Sciatic nerve (tissue), 2 donors: ENCODE data around the gene GJB3. TPM values are rescaled to one million over a fixed set of nuclear protein-coding genes. Genes with fewer than 3 reads are reported as not detected.
"Not testable (repeated sequence)": the region's sequence is repeated elsewhere in the genome, so short reads cannot be mapped to it uniquely, and the experiment has no call there.

Experiments used
- ATAC-seq: fragments of 200-7000 bp; cut with Tn5 transposase; one replicate; pipeline ENCODE4 v1.9.1; 2020; ENCODE audit warnings: mild to moderate bottlenecking, moderate library complexity
- DNase-seq: peaks from one replicate; pipeline ENCODE4 v3.0.0-alpha.2; 2020; ENCODE audit warnings: low spot score
- intact Hi-C: fragments of 100-400 bp; cut with DNase I; formaldehyde crosslinking; loops from one replicate; pipeline ENCODE4 v1.14.2; 2022
- total RNA-seq: library from RNA; stranded (reverse); fragmentation: NEBNext Ultra II Directional; extraction: Animal tissue kit (Norgen Biotek cat#: 25700); gene quantifications from one replicate; pipeline ENCODE4 v1.2.1, GENCODE V29; 2021
- donor health status: DM: no; HTN: no; CAD: no.
- donor health status: DM: no; HTN: no; CAD: no.

GJB3 gene
- total RNA-seq, result 1.3 TPM

GRCh38 chr1:34781071-34781843, at the start of gene GJB3:
Gene GJB3 (plus strand): TSS chr1:34781214. CDS start chr1:34784763, 3,549 bp downstream.
- DNase-seq (no peak), ATAC-seq (no peak)
- intact Hi-C loops, result no loop called here

- intact Hi-C loops, DNase-seq, ATAC-seq: not testable (repeated sequence)
Measured at GRCh38 chr1:34732831-34733230, 48.2 kb upstream of the GJB3 start.

- ATAC-seq (no peak), DNase-seq (no peak)
- intact Hi-C loops, result no loop called here
Measured at GRCh38 chr1:34736692-34737091, 44.3 kb upstream of the GJB3 start.

- intact Hi-C loops, DNase-seq, ATAC-seq: not testable (repeated sequence)
Measured at GRCh38 chr1:34737236-34737635, 43.8 kb upstream of the GJB3 start.

DNA sequence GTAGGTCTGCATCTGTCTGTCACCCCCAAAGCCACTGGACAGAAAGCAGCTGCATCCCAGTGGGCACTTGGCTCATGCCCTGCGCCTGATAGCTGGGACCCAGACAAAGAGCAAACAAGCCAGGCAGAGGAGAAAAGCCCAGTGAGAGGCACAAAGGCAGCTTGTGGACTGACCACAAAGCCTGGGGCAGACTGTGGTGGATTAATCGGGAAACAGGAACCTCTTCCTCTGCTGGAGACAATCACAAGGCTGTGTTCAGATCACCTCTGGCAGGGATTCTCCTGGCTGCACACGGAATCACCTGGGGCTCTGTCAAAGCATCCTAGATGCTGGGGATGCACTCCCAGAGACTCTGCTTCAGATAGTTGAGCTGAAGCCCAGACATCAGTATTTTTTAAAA, 41.4 kb upstream of the GJB3 start:
- intact Hi-C loops, result no loop called here
- no peak for DNase-seq
- ATAC-seq, result no peak

- intact Hi-C loops, result no loop called here
- DNase-seq (no peak), ATAC-seq (no peak)
Measured at GRCh38 chr1:34740161-34740868, 40.7 kb upstream of the GJB3 start.

DNA sequence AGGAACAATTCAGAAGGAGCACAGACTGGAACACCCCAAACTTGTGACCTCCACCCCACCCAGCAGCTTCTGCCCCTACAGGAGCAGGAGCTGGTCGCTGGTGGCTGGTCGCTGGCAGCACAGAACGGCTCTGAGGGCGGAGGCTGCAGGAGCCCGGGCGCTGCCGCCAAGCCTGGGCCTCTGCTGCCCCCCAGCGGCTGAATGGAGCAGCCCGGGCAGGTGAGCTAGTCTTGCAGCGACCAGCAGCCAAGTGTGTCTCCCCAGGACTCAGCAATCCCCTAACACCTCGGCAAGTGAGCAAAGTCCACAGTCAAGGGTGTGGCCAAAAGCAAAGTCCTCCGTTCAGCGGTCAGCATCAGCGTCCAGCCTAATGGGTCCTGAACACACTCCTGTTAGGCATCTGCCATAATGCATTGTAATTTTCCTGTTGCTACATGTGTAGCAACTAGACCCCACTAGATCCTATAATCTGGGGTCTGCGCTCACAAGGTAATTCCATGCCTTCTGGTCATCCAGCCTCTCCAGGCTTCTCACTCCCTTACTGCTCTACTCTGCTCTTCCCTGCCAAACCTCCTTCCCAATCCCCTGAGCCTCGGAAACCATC, 38.2 kb upstream of the GJB3 start:
- intact Hi-C loops, result loop anchor here (2.0 kb wide), 1 partner anchor 1110 kb away; no protein-coding TSS in a partner anchor
- DNase-seq (peak; percentile 85), ATAC-seq (peak; percentile 88)

DNA sequence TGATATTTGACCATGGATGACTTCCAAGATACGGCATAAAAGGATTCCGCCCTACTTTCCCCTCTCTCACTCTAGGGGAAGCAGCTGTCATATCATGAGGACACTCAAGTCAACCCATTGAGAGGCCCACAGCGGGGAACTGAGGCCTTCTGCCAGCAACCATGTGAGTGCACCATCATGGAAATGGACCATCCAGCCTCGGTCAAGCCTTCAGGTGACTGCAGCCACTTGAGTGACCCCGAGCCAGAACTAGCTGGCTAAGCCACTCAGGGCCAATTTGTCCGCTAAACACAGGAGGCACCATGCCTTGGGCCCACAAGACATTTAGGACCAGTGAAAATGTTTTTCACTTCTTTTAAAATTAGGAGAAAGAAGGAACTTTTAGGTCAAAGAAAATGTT, 37.2 kb upstream of the GJB3 start:
- intact Hi-C loops, result loop anchor here (2.0 kb wide), 1 partner anchor 1111 kb away; no protein-coding TSS in a partner anchor
- ATAC-seq (no peak), DNase-seq (no peak)

DNA sequence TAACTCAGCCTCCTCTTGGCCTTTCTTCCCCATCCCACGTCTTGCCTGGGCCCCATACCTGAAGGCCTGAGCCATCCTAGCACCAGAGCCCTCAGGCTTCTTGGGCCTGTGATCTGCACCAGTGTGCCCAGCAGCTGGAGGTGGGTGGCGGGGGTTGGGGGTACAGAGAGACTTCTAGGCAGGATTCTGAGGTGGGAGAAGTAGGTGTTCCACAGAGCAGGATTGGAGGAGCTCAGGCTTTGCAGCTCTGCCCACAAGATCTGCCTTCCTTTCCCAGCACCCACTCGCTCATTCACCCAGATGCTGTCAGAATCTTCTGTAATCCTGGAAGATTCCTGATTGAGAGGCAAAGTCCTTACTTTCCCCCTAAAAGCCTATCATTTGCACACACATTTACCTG, 36.2 kb upstream of the GJB3 start:
- no peak for ATAC-seq
- DNase-seq, result no peak
- intact Hi-C loops, result no loop called here

GRCh38 chr1:34745666-34746065, 35.3 kb upstream of the GJB3 start:
- ATAC-seq (no peak), DNase-seq (no peak)
- intact Hi-C loops, result no loop called here

- intact Hi-C loops, result no loop called here
- DNase-seq, result no peak
- no peak for ATAC-seq
Measured at GRCh38 chr1:34746101-34746500, 34.9 kb upstream of the GJB3 start.

DNA sequence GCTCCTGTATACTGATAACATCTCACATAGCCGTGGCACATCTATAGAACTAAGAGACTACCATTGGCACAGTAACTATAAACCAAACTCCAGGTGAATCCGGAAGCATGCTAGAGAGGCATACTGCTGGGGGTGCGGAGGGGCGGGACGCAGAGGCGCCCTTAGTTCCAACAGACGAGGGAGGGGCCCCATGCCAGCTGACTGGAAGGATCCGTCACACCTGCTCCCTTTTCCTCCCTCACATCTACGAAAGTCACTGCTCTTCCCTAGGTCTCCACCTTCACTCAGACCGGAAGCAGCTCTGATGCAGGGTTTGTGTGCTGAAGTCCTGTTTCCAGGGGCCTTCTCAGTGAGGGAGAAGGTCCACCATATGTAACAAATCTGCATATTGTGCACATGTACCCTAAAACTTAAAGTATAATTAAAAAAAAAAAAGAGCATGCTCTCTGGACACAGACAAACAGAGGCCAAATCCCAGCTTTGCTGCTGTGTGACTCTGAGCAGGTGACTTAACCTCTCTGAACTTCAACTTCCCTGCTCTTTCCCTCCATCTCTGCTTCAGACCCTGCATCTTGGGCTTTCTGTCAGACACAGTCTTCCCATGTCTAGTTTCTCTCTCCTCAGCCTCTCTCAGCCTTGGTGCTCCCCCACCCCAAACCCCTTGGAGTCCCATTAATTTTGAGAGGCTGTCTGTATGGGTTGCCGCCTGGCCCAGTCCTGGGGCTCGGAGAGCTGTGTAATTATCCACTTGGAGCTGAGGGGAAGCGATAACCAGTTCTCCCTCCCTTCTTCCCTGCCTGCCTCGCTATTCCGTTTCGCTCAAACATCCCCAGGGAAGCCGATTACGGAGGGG, 34.0 kb upstream of the GJB3 start:
- intact Hi-C loops, result no loop called here
- no peak for DNase-seq
- no peak for ATAC-seq

DNA sequence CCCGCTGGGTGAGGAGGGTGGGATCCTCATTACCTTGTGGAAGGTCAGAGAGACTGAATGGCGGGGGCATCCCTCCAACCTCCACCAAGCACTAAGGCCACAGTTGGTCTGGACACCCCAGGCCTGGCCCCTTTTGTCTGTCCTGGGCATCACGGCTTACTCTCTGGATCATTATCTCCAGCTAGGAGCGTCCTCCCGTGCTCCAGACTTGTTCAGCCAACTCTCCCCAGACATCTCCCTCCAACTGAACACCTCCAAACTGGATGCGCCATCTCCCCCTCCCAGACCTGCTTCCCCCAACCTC, 33.4 kb upstream of the GJB3 start:
- intact Hi-C loops, result no loop called here
- DNase-seq (no peak), ATAC-seq (no peak)

DNA sequence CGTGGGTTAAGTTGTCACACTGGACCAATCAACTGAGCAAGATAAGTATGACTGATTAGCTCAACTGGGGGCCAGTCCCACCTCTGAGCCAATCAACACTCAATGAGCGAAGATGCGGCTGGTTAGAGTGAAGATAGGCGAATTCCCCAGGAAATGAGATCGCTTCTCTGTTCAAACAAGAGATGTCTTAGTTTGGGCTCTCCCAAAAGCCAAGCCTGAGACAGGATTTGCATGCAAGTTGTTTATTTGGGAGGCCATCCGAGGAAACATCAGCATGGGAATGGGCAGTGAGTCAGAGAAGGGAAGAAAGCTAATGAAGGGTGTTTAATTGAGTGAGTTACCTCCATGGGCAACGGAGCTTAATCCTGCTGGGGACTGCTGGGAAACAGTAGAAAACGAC, 31.0 kb upstream of the GJB3 start:
- DNase-seq (no peak), ATAC-seq (no peak)
- intact Hi-C loops, result no loop called here

- no peak for DNase-seq
- intact Hi-C loops, result no loop called here
- no peak for ATAC-seq
Measured at GRCh38 chr1:34750610-34751009, 30.4 kb upstream of the GJB3 start.

- DNase-seq (no peak), ATAC-seq (no peak)
- intact Hi-C loops, result no loop called here
Measured at GRCh38 chr1:34753163-34753562, 27.9 kb upstream of the GJB3 start.

DNA sequence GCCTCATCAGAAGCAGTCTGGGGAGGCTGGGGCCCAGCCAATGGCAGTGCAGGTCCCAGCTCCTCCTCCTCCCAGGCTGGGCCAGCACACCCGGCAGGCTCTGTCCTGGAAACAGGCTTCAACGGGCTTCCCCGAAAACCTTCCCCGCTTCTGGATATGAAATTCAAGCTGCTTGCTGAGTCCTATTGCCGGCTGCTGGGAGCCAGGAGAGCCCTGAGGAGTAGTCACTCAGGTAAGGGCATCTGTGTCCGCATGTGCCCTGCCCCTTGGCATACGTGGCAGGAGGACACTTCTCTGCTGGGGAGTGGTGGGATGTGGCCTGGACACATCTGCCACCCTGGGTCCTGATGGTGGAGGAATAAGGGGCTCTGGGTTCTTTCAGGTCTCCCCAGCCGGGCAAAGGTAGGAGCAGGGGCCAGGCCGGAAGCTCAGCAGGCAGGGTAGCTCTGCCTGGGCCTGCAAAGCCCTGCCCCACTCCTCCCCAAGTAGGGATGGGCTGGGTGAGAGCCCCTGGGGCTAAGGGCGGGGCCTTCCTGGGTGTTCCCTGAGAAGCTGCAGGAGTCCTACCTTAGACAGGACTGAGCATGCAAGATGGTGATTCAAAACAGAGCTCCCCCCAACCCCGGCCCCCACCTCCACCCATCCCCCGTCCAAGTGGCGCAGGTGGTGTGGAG, 25.9 kb upstream of the GJB3 start, which contains the start of gene GJB5:
GJB5 (plus strand) TSS at position 84 of the 674 bp plus-strand sequence. CDS start 2,284 bp downstream, outside the sequence.
- intact Hi-C loops, result no loop called here
- DNase-seq, result no peak
- no peak for ATAC-seq

DNA sequence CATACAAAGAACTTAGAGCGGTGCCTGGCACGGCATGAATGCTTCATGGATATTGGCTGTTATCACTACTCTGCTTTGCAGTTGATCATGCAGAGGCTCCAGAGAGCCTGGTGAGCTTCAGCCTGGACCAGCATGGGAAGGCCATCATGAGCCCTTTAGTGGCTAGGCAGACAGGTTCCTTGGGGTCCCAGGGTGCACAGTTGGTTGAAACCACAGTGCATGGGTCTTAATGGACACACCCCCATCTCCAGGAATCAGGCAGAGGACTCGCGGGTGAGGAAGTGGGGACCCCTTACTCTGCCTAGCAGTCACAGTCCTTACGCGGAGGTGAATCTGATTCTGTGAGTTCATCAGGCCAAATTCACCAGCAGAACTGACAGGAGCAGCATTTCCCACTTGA, 25.1 kb upstream of the GJB3 start:
- ATAC-seq (no peak), DNase-seq (no peak)
- intact Hi-C loops, result no loop called here

DNA sequence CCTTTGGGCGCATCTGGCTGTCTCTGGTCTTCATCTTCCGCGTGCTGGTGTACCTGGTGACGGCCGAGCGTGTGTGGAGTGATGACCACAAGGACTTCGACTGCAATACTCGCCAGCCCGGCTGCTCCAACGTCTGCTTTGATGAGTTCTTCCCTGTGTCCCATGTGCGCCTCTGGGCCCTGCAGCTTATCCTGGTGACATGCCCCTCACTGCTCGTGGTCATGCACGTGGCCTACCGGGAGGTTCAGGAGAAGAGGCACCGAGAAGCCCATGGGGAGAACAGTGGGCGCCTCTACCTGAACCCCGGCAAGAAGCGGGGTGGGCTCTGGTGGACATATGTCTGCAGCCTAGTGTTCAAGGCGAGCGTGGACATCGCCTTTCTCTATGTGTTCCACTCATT, 23.6 kb upstream of the GJB3 start:
- ATAC-seq, result no peak
- DNase-seq, result no peak
- intact Hi-C loops, result no loop called here
